D721Med (cell line): ENCODE data around the gene XBP1.
"Not testable (repeated sequence)": the region's sequence is repeated elsewhere in the genome, so short reads cannot be mapped to it uniquely, and the experiment has no call there.

Source experiments
- DNase-seq: peaks from one replicate; pipeline ENCODE4 v3.0.0; 2011; ENCODE audit warnings: low spot score; ENCODE audit not compliant: insufficient read length
- FAIRE-seq: peaks from 2 replicates; lab custom pipeline; 2011; peaks lifted over from hg19 to GRCh38; lab: Jason Lieb, UNC
- CTCF ChIP-seq: IDR thresholded peaks from 2 replicates; pipeline ENCODE4 v1.5.1; 2012; ENCODE audit warnings: mild to moderate bottlenecking, control low read depth; ENCODE audit not compliant: insufficient read depth; ENCODE audit errors: missing control alignments

XBP1 gene

DNA sequence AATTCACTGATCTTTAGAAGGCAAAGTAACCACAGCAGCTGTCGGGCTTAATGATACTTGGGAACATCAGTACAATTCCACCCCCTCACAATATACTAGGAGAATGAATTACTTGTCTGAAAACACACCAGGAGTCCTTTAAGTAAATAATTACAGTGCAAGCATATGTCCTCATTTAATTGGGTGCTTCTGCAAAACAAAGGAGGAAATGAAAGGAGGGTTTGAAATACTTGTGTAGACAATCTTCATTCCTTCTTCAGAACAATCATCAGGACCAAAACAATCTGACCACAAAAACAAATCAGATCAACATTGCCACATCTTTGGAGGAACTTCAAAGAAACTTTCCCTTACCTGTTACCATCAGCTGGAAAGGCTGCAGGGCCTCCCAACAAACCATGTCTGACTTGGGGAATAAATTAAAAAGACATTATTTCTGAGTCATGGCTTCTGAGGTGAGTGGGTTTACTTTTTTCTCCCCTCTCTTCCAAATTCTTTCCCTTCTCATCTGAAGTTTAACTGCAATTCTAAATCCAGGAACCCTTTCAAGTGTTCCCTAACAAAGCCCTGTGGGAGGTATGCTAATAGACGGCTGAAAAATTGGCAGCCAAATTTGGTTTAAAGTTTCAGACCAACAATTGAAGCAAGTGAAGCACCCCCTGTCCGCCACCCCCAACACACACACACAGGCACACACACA lies 40.4 kb downstream of the XBP1 start:
- no peak for TF ChIP-seq CTCF
- FAIRE-seq: no peak
- no peak for DNase-seq

DNA sequence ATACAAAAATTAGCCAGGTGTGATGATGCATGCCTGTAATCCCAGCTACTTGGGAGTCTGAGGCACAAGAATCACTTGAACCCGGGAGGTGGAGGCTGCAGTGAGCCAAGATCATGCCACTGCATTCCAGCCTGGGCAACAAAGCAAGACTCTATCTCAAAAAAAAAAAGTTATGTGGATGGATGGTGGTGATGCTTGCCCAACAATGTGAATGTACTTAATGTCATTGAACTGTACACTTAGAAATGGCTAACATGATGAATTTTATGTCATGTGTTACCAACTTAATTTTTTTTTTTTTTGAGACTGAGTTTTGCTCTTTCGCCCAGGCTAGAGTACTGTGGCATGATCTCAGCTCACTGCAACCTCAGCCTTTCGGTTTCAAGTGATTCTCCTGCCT lies 45.9 kb downstream of the XBP1 start:
- not testable (repeated sequence) for DNase-seq, FAIRE-seq

GRCh38 chr22:28750471-28750881 lies 49.9 kb downstream of the XBP1 start:
- no peak for TF ChIP-seq CTCF
- FAIRE-seq (no peak), DNase-seq (no peak)
